ENCODE results near the gene ATL1.

Gene ATL1

DNA sequence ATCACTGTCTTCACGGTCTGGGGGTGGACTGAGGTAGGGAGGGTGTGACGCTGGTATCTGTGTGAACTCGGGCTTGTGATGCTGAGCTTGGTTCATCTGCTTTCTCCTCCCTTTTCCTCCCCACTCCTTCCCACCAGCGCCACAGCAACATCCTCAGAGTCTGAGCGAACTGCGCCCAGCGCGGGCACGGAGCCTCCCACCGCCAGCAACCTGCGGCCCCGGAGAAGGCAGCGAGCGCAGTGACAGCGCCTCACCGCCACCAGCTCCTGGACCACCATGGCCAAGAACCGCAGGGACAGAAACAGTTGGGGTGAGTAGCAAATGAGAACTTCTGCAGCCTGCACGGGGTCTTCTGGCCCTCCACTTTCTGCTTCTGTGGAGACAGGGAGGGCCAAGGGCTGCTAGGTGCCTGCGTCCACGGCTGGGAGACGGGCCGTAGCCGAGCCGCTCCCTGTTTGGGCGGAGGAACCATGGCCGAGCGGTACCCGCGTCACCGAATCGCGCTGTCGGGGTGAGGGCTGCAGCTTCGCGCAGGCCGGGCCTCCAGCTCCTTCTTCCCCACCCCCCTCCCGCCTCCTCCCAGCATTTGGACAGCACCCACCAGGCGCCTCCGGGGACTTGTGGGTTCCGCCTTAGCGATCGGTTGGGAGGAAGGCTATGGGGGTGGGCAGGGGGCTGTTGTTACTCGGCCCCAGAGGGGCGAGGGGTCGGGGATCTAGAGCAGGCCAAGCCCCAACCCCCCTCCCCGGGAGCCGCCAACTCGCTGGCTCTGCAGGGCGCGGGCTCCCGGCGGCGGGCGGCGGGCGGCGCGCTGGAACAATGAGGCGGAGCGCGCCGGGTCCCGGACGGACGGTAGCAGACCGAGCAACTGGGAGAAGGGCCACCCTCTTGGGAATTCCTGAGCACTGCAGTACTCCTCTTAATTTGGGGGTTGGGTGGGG is at the start of gene ATL1:
TSS of gene ATL1 (plus strand) at position 156 of the 941 bp plus-strand sequence. CDS start at position 277, 121 bp downstream.
- DNase-seq: peak; percentile 39

DNA sequence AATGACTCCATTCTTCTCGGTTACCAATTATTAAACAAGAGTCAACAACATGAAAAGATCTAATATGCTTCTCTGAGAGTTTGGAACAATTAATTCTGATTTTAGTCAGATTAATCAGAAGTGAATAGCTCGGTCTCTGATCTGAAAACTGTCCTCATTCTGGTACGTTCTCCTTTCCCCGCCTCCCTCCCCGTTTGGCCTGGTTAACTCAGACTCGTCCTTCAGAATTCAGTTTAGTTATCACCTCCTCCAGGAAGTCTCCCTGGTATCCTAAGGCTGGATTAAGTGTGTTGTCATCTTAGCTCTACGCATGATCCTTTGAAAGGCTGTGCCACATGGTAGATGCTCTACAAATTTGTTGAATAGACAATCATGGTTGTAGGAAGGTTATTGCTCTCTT is 49.8 kb upstream of the ATL1 start:
- no peak for DNase-seq

DNA sequence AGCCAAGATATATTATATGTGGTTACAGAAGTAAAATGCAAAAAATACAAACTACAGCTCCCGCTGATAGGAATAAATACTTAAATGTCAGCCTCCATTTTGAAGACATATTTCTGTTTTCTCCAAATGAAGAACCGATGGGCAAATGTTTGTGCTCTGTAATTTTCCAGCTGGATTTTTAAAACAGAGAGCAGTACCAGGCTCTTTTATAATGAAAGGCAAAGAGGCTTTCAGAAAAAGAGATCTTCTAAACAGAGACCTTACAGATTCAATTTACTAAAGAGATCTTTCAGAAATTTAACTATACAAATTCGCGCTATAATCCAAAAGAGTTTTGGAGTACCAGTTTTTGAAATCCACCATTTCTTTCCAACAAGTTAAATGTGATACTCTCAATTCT is 47.5 kb upstream of the ATL1 start:
- no peak for DNase-seq

DNA sequence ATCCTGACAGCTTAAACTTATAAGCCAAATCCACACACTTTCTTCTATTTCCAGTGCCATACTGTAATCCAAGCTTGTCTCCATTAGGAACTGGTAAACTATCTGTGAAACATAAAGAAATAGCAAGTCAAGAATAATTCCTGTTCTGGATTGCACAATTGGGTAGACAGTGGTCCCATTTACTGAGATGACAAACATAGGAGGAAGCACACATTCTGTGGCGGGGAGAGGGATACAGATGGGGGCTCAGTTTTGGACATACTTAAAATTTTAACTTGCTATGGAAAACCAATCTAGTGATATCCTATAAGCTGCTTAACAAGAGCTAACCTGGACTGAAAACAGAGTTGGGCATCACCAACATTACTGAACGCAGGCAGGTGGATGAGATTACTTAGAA is 43.9 kb upstream of the ATL1 start:
- DNase-seq: no peak

DNA sequence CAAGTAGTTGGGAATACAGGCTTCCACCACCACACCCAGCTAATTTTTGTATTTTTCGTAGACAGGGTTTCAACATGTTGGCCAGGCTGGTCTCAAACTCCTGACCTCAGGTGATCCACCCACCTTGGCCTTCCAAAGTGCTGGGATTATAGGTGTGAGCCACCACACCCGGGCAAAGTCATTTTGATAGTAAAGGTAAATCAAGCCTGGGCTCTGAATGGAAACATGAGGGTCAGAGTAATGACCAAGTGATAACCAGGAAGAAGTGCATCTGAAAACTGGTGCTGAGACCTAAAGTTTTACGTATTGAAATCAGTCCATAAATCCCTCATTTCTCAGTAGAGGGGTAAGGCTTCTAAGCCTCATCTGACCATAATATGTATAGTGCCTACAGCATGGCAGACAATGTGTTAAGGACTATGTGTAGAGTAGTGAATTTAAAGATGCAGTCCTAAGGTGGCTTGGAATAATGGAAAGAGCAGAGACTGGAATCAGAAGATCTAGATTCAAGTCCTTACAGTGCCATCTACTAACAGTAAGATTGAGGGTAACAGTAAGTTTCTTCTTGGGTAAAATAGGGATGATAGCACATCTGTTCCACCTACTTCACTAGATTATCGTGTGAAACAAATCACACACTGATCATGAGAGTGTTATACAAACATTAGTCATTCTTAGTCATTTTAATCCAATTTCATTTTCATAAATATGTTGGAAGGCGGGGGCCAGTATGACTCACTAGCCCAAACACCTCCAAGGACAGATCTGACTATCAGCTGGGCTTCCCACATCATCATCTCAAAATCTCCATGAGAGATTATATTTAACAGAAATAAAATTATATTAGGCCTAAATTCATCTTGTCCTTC is 38.8 kb upstream of the ATL1 start:
- DNase-seq: peak; percentile 76

DNA sequence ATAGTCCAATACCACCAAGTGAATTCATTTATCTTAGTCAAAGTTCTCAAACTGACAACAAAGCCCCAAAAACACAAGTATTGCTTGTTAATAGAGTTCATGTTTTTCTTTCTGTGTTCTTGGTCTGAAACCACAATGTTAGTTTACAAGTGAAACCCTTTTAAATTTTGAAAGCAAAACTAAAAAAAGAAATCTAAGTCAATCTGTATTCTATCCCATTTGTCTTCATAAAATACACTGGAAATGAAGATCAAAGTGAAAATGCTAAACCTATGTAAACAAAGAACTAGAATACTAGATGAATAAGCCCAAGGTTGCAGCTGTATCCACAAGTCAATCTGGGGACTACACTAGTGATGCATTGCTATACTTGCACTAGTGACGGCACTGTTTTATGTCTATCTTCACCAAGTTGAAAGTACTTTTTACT is 38.0 kb upstream of the ATL1 start:
- DNase-seq: no peak

DNA sequence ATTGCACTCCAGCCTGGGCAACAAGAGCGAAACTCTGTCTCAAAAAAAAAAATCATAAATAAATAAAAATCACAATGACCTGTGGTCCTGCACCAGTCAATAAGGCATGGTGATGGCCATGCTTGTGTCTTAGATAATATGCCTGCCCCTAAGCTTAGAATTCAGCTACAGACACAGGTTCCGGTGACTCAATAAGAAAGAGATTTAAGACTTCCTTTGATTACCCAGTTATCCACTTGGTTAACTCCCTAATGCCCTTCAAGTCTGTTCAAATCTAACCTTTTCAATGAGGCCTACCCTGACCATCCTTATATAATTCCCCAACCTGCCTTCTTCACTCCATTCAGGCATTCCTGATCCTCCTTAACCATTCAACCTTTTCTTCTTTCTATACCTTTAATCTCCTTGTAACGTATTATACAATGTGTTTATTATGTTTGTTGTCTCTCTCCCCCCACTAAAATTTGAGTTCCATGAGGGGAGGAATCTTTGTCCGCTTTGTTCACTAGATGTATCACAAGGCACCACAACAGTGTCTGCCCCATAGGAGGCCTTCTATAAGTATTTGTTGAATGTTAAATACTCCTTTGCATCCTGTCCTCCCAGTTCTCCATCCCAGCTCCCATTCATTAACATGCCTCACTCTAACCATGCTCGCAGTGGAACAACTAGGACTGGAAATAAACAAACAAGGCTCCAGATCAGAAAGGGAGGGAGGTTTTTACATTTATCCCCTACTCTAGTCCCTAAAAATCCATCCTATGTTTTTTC is 36.5 kb upstream of the ATL1 start:
- DNase-seq: no peak

DNA sequence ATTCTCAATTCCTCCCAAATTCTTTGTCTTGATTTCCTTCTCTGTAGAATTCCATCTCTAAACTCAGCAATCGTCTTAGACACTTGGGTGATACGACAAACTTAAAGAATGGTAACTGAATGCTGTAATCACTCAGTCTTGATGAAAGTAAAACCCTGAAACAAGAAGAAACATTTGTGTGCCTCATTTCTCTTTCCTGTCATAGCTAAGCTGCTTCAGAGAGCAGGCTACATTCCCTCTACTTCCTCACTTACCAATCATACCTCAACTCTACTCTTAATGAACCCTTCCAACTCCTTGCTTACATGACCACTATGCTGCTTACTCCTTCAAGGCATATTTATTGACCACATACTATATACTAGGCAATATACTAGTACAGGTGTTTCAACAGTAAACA is 35.9 kb upstream of the ATL1 start:
- no peak for DNase-seq

DNA sequence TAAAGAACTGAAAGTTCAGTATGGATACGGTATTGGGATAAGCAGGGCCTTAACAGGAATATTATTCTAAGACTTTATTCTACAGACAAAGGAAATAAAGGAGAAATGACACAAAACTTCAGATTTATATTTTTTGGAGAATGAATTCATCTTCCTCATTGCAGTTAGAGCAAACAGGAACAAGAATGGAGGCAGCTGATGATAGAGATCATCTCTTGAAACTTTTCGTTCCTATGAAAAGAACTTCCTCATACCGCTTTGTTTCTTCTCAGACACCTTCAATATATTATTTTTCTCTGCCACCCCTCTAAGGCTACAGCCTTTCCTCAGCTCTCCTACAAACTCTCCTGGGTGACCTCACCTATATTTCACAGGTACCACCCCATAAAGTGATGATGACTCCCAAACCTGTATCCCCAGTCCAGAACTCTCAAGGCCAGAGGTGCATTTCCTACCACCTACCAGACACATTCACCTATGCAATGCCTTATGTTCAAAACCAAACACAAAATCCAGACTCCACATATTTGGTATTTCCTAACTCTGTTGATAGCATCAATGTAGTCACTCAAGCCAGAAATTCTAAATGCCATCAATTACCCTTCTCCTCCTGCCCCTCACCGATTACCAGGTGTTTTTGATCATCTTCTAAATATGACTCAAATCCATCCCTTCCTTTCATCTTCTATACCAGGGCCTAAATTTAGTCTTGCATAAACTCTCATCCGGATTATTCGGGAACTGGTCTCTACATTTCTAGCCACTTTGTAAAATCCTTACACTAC is 35.0 kb upstream of the ATL1 start:
- no peak for DNase-seq

DNA sequence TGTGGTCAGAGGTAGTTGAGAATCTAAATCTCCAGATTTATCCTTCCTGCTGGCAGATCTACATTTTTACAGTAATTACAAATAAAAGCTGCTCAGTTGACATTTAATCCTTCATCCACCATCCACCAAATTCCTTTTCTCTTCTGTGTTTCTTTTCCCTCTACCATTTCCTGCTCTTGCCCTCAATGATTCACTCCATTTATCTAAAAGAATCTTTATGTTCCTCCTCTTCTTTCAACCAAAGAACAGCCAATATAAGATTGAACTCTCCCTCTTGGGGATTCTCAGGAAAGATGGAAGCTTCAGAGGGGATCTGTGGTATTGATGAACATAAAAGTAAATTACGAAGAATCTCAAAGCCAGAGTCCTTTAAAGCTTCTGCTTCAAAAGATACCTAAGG is 31.9 kb upstream of the ATL1 start:
- no peak for DNase-seq

DNA sequence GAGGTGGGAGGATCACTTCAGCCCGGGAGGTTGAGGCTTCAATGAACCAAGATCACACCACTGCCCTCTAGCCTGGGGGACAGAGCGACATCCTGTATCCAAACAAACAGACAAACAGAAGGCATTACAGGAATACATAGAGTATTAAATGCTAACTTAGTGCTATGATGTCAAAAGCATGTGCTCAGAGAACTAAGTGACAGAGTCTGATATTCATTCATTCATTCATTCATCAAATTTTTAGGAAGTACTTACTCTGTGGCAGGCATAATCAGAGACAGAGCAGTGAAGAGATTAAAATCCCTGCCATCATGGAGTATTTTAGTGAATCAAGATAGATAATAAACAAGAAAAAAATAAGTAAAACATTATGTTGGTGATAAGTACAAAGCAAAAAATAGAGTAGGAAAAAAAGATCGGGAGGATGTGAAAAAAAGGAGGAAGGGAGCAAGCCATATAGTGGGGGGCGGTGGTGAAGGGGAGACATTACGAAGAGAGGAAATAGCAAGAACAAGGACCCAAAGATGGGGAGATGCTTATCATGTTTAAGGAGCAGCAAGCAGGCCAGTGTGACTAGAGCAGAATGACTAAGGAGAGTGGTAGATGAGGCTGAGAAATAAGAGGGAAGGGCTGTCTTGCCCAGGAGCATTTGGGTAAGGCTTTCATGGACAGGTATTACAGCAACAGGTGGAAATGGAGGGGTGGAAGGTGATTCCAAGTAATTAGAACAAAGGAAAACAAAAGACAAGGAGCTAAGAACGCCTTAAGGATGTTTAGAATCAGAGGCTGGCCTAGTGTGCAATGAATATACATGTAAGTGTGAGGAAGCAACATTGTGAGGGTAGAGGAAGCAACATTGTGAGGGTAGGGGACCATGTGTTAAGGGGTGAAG is 30.4 kb upstream of the ATL1 start:
- DNase-seq: no peak

DNA sequence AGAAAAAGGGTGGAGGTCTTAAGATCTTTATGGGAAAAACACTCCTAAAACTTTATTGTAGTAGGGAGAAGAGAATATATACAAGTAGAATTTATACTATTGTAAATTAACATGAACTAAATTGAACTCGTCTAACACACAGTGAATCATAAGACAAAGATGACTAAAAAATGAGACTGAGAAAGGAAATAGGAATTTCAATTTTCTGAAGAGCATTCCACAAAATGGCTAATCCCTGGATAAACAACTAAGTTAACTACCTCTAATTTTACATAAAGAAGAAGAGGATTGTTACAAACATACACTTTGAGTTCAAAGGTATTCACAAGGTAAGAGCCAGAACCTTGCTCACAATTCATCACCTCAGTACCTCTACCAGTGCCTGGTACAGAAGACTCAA is 29.6 kb upstream of the ATL1 start:
- no peak for DNase-seq

DNA sequence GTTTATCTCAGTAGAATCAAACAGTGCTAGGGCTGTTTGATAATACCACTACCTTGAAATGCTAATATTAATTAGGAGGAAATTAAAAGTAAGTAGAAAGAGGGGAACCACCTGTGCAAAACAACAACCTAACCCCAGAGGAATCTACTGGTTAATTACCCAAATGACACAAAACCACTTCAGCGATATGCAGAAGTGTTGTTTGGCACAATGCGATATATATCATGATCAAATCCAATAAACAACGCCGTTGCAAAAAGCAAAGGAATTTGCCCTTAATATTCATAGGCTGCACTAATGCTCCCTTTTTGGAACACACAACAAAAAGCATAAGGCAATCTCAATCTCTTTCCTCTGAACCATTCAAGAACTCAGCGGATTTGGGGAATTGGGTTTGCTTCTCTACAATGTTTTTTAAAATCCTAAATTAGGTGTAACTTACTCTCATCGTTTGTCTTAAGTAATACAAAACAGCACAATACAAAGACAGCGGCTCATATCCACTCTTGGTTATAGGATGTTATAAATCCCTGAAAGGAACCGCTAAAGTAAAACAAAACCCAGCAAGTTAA is 29.1 kb upstream of the ATL1 start:
- DNase-seq: no peak

DNA sequence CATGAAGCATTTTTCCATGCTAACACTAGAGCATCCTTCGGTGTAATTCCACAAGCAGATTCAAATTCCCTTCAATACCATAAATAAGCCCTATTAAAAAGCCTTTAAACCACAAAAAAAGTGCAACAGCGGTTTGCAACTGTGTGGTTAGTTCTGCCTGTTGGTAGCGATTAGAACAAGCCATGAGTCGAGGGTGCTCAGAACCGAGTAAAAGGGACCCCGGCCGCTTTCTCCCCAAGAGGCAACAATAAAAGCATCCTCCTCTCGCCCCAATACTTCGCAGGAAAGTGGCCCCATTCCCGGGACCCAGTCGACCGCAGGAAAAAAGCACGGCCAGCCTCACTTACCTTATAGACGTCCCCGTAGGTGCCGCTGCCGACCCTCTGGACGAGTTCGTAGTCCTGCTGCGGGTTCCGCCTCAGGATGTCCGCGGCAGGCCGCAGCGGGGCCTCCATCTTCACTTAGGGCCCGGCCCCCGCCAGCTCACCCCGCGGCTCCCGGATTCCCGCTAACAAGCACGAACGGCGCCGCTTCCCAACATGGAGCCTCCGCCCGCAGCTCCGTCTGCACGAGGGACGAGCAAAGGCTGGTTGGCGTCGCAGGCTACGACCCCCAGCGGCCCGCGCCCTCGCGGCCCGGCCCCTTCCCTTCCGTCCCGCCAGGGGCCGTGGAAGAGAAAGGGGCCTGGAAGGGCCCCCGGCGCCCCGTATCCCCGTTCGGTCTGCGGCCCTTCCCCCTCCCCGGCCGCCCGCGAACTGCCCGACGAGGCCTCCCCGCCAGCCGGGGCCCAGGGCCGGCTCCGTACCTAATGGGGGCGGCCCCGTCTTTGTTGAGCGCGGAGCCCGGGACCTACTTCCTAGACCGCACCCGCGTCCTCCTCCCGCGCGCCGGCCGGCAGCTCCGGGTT is 28.1 kb upstream of the ATL1 start:
- peak; percentile 25 for DNase-seq

DNA sequence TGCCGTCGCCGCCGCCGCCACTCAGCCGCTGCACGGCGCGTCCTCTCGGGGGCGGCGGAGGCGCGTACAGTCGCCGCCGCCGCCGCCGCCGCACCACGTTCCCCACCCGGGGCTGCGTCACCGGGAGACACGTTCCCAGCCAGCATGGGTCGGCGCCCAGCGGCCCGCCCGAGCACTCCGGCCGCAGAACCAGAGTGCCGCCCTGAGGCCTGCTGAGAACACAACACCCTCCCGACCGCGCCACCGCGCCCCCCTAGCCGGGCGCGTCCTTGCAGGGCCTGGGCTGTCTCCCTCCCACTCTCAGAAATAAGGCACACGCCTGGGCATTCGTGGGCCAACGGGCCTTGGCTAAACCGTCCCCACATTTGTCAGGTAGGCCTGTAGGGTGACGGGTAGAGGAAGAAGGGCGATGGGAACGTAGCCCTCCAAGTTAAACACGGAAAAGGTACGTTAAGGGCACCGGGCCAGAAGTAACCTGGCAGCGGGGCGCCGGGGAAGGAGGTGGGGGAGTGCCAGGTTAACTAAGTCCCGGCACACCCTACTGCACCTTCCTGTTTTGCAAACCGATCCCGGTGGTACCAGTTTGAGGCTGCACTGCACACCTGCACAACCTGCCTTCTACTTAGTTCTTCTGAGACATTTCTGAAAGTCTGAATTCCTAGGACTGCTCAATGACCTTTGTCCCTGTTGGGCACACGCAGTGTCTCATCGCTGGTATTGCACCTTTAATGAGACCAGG is 27.3 kb upstream of the ATL1 start, which contains the start of gene MAP4K5:
TSS of gene MAP4K5 (minus strand) at position 68 of the 739 bp plus-strand sequence. CDS start 520 bp downstream, outside the sequence.
- DNase-seq: peak; percentile 91

DNA sequence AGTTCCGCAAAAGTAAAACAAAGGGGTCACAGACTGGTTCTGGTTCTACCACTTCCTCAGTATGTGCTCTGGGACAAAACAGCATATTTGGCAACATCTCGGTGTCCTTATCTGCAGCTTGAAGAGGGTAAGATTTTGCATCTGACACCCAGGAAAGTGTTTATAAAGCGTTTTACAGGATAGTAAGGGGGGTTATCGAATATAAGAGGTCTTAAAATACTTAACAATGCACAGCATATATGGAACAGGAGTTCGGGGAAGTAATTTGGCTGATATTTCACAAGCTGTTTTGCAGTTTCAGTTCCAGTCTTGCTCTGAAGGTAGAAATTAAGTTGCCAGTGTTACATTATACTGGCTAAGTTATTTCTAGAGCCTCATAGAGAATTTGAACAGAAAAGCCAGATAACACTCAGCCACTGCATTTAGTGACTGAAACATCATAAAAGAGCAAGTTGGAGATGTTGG is 26.7 kb upstream of the ATL1 start:
- no peak for DNase-seq

DNA sequence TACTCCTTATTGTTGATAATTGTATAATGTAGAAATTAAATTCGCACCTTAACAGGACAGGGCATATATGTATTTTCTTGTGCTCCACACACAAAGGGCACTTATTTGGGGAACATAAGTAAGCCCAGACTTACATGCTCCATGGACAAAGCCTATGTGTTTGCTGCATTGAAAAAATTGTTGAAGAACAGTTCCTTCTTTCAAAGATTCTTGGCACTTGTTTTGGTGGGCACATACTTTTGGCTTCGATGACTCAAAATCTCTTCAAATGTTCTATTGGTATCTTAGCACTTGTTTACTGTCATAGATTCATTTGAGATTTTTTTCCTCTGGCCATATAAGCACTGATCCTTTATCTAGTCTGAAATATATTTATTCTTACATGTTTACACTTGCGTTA is 26.1 kb upstream of the ATL1 start:
- DNase-seq: no peak

DNA sequence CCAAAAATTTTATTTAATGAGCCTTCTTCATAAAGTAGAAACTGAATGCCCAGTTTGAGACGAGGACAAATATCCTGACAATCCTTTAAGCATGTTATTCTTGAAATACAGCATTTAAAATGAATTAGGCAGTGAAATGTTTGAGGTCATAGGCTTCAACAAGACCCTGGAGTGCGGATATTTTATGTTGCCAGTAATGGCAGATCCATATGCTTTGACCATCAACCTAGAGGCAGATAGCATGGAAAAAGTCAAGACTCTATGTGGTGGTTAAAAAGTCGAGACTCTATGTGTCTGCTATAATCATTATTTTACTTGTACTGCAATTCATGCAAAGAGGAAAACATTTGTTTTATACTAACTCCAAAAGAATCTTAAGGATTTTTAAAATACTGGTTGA is 25.5 kb upstream of the ATL1 start:
- DNase-seq: no peak

DNA sequence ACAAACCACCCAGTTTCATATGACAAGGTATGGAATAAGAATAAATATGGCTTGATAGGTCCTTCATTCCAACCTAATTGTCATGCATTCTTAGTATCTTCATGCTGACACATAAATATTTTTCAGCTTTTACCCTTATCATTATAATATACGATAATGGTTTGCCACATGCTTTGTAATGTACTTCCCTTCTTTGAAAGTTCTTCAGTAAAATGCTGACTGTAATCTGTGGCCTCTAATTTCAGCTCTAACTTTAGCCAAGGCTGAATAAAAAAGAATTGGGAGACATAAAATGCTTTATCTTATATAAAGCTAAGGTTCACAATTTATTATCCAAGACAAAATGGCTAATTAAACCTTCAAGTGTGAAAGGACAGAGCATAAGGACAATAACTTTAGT is 24.9 kb upstream of the ATL1 start:
- no peak for DNase-seq

Measured in activated naive CD4-positive, alpha-beta T cell treated with anti-CD3 and anti-CD28 coated beads, Interleukin-2, amount 50 U/mL, for 16 hours (primary cell).